Heart left ventricle (tissue), 13 donors: ENCODE data around the gene PIGC.

Experiments used
- POLR2A ChIP-seq, 2 donors: fragments of 450-650 bp; IDR thresholded peaks; one replicate each; pipeline ENCODE4 v1.6.1; 2017; ENCODE audit warnings: antibody characterized with exemption in 2 of 2, mild to moderate bottlenecking in 2 of 2, moderate library complexity in 2 of 2
- TF ChIP-seq, protein P1 (sequence below), 12 donors: fragments of 200-600 bp; sonication (generic) in 4 of 12; IDR thresholded peaks; one replicate each; pipeline versions ENCODE4 v1.5.0 to v1.8.0; 2018 to 2022; ENCODE audit warnings: antibody characterized with exemption in 12 of 12, mild to moderate bottlenecking in 5 of 12
- donor health status: ischemic (EF 13 %, LVEDD 7.1; RV severe dilation, severe dysfunction).
- donor health status: DM: no; HTN: yes; CAD: no.
- donor health status: DM: no; HTN: no; CAD: no.
- donor health status: ischemic (EF 25% LVEDD 6.9; RV normal size, moderate dysfunction).
- donor health status: ischemic (EF 25% LVEDD 5.7; RV mildly dilated, moderate dysfunction).
- donor health status: ischemic (EF 35%, LVEDD 5.7; RV mildly dilated, moderate dysfunction).
- donor health status: nonischemic (EF 11% LVEDD 7.7; RV severe dilation, severe dysfunction).
- donor health status: DM: yes; HTN: yes; CAD: no.
- donor health status: PGD.
- donor health status: ischemic (EF 29% LVEDD 5.4; RV normal size, mild dysfunction).
- donor health status: nonischemic (EF 23%, LVEDD 6.1; RV moderate dilation, normal function).

- no peak for TF ChIP-seq POLR2A (IDR thresholded peaks at IDR 0.05)
- TF ChIP-seq, protein P1, sequence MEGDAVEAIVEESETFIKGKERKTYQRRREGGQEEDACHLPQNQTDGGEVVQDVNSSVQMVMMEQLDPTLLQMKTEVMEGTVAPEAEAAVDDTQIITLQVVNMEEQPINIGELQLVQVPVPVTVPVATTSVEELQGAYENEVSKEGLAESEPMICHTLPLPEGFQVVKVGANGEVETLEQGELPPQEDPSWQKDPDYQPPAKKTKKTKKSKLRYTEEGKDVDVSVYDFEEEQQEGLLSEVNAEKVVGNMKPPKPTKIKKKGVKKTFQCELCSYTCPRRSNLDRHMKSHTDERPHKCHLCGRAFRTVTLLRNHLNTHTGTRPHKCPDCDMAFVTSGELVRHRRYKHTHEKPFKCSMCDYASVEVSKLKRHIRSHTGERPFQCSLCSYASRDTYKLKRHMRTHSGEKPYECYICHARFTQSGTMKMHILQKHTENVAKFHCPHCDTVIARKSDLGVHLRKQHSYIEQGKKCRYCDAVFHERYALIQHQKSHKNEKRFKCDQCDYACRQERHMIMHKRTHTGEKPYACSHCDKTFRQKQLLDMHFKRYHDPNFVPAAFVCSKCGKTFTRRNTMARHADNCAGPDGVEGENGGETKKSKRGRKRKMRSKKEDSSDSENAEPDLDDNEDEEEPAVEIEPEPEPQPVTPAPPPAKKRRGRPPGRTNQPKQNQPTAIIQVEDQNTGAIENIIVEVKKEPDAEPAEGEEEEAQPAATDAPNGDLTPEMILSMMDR (IDR thresholded peaks at IDR 0.05), result no peak
These were observed 30.0 kb upstream of the PIGC start for GRCh38 chr1:172473842-172474241.
